Loucy (cell line): Measurements from ENCODE around the gene CNDP1.

Experiments
- EZH2phosphoT487 ChIP-seq: fragments of 200-600 bp; IDR thresholded peaks from 2 replicates; pipeline ENCODE4 v1.6.1; 2018; ENCODE audit warnings: antibody characterized with exemption, mild to moderate bottlenecking, moderate library complexity, borderline replicate concordance
- TF ChIP-seq, protein P1 (sequence below): fragments of 200-600 bp; sonication (generic); conservative IDR thresholded peaks from 2 replicates; pipeline ENCODE4 v1.5.1; 2014; ENCODE audit warnings: mild to moderate bottlenecking, antibody characterized with exemption, low read length

DNA sequence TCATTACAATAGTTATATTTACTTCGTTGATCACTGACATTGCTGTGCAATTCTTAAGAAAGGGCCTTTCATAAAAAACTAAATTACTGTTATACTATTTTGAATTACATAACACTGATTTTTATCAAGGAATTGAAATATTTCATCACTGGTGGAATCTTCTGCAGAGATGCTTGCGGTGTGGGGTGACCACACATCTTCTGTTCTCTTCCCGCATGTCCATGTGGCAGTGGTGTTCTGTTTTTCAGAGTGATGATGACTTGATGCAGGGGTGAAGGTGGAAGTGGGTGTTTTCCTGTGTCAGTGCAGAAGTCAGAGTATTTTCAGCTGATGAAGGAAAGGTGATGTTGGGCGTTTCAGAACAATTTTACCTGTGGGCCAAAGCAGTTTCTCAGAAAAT, 31.2 kb upstream of the CNDP1 start:
- TF ChIP-seq, protein P1, sequence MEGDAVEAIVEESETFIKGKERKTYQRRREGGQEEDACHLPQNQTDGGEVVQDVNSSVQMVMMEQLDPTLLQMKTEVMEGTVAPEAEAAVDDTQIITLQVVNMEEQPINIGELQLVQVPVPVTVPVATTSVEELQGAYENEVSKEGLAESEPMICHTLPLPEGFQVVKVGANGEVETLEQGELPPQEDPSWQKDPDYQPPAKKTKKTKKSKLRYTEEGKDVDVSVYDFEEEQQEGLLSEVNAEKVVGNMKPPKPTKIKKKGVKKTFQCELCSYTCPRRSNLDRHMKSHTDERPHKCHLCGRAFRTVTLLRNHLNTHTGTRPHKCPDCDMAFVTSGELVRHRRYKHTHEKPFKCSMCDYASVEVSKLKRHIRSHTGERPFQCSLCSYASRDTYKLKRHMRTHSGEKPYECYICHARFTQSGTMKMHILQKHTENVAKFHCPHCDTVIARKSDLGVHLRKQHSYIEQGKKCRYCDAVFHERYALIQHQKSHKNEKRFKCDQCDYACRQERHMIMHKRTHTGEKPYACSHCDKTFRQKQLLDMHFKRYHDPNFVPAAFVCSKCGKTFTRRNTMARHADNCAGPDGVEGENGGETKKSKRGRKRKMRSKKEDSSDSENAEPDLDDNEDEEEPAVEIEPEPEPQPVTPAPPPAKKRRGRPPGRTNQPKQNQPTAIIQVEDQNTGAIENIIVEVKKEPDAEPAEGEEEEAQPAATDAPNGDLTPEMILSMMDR, result no peak
- TF ChIP-seq EZH2phosphoT487, result no peak
